GM18507 (cell line): ENCODE data around the gene ZNF649.

Source experiments
- DNase-seq: peaks from one replicate; pipeline ENCODE4 v3.0.0; 2011; ENCODE audit warnings: low read depth; ENCODE audit not compliant: insufficient read length; ENCODE audit errors: extremely low spot score
- FAIRE-seq: peaks from 2 replicates; lab custom pipeline; 2011; peaks lifted over from hg19 to GRCh38; lab: Jason Lieb, UNC

ZNF649 gene

DNA sequence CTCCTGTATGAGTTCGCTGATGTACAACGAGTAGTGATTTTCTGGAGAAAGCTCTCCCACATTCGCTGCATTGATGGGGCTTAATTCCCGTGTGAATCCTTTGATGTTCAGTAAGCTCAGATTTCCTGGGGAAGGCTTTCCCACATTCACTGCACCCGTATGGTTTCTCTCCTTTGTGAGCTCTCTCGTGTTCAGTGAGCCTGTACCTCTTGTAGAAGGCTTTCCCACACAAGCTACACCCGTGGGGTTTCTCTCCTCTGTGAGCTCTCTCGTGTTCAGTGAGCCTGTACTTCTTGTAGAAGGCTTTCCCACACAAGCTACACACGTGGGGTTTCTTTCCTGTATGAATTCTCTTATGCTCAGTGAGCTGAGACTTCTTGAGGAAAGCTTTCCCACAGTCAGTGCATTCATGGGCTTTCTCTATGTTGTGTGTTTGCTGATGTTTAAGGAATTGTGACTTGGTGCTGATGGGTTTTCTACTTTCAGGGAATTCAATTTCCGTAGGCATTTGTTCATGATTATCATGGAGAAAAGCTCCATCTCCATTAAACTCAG lies 13.5 kb downstream of the ZNF649 start:
- FAIRE-seq (no peak), DNase-seq (no peak)

DNA sequence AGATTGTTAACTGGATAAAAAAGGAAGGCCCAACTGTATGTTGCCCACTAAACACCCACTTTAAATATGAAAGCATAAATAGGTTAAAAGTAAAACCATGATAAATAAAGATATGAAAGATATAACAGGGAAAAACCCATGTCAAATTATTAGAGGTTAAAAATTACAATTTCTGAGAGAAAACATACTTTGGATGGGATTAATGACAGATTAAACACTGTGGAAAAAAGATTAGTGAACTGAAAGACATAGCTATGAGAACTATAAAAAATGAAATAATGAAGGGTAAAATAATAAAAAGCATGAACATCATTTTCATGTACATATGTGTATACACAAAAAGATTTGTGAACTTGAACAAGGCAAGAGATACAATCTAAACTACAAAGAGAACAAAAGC lies 14.9 kb downstream of the ZNF649 start:
- FAIRE-seq (no peak), DNase-seq (no peak)

DNA sequence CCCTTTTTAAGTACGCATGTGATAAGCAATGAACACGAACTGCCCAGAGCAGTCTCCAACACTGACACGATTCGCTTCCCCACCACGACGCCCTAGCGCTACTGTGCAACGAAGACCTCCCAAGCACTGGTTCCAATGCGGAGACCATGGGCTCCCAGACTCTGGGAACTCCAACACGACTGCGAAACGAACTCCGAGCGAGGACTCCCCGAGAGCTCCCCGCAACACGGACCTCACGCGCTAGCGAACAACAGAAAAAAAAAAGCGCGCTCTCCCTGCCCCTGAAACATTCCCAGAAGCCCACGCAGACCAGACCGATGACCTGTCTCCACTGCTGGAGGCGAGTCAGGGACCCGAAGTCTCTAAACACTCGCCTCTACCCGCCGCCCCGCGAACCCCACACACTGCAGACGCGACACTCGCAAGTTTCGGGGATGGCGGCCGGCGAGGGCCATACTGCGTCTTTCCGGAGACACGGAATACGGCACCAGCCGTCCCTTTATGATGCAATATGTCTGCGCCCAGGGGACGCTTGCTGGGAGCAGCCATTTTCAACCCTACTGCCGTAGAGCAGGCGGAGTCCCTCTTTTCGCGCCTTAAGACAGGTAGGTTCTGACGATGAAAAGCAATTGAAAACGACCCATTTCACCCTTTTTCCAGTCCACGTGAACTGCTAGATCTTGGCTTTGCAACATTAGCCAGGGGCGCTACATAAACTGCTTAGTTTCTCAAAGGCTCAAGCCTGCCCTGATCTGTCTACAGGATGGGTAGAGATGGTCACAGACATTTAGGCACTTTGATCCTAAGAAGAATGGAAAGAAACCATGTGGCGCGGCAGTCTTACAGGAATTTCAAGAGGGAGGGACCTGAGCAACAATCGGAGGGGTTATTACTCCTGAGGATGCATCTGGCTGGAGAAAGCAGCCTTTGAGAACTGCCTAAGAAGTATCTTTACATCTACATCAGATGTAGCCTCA lies 17.0 kb downstream of the ZNF649 start, which contains the start of gene ZNF577:
TSS of gene ZNF577 (minus strand) at position 430 of the 977 bp plus-strand sequence. CDS start 7,569 bp downstream, outside the sequence.
- DNase-seq, result no peak
- no peak for FAIRE-seq

DNA sequence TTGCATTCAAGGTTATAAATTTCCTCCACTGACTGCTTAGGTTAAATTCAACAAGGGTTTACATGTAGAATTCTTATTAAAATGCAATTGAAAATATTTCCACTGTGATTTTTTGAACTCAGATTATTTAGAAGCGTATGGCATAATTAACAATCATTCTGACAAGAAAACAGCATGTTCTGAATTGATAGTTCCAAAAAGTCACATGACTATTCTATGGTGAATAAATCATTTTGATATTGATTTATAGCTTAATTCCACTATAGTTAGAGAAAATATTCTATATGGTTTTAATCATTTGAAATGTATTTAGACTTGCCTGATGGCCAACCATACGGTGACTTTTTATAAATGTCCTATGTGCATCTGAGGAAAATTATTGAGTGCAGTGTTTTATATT lies 20.1 kb downstream of the ZNF649 start:
- FAIRE-seq, result no peak

DNA sequence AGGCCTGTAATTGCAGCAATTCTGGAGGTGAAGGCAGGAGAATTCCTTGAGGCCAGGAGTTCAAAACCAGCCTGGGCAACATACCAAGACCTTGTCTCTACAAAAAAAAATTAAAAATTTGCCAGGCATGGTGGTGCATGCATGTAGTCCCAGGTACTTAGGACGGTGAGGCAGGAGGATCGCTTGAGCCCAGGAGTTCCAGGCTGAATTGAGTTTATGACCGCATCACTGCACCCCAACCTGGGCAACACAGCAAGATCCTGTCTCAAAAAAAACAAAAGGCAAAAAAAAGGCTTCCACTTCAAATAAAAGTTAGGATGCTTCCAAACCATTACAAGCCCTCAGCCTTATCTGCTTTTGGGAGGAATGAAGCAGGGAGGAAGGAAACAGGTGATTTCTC lies 22.3 kb downstream of the ZNF649 start:
- DNase-seq, result no peak

More for the DNA sequence above, 20.1 kb downstream of the ZNF649 start:
- no peak for DNase-seq

DNA sequence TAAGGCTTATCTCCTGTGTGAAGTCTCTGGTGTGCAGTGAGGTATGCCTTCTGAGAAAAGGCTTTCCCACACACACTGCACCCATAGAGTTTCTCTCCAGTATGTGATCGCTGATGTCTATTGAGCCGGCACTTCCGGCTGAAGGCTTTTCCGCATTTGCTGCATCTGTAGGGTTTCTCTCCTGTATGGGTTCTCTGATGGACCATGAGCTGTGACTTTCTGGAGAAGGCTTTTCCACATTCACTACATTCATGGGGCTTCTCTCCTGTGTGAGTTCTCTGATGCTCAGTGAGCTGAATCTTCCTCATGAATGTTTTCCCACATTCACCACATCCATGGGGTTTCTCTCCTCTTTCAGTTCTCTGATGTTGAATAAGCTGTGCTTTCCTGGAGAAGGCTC lies 31.7 kb downstream of the ZNF649 start:
- no peak for DNase-seq
- no peak for FAIRE-seq

More for the DNA sequence above, 22.3 kb downstream of the ZNF649 start:
- FAIRE-seq, result no peak

DNA sequence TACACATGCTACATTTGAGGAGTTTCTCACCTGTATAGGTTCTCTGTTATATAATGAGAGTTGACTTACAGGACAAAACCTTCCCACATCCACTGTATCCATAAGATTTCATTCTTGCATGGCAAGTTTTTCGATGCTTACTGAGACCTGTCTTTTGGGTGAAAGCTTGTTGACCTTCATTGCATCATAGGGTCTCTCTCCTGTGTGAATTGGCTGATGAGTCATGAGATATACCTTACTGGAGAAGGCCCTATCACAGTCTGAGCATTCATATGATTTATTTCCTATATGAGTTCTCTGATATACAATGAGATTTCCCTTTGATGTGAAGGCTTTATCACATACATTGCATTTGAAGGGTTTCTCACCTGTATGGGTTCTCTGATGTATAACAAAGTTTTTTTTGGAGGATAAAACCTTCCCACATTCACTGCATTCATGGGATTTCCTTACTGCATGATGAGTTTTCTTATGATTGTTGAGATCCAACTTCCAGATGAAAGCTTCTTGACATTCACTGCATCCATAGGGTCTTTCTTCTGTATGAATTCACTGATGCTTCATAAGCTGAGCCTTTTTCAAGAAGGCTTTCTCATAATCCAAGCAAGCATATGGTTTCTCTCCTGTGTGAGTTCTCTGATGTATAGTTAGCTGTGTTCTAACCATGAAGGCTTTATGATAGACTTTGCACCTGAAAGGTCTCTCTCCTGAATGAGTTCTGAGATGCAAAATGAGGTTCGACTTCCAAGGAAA lies 42.8 kb downstream of the ZNF649 start:
- DNase-seq (no peak), FAIRE-seq (no peak)
